ENCODE results near the gene SLC26A11.

- TF ChIP-seq CTCF (IDR thresholded peaks at IDR 0.05; ENCODE audit: insufficient read depth, low read length, poor library complexity, severe bottlenecking) (no peak), EZH2phosphoT487 (conservative IDR thresholded peaks at IDR 0.05; ENCODE audit: low read length) (no peak)
These were observed 40.5 kb downstream of the SLC26A11 start, which contains the start of gene RNF213 for GRCh38 chr17:80260791-80261158.
